ENCODE results near the gene ZNF524. TPM values are rescaled to one million over a fixed set of nuclear protein-coding genes. Genes with fewer than 3 reads are reported as not detected.

The ZNF524 gene
- total RNA-seq, 2 donors from 2014 or later: 17.7 to 25.8 TPM

- peaks cover 48% of the 10 kb centered on the region for H3K36me3 ChIP-seq
- peak overlapping the region; percentile 68 to 92 for H3K27ac ChIP-seq
- no peaks in the 10 kb centered on the region for H3K9me3 ChIP-seq
- TF ChIP-seq CTCF (IDR thresholded peaks at IDR 0.05): no peak
- no peak overlapping the region for H3K4me3 ChIP-seq
- H3K27me3 ChIP-seq: no peaks in the 10 kb centered on the region
- no peak for DNase-seq (ENCODE audit: low spot score)
- peaks cover 0 to 40% of the 10 kb centered on the region in 2 donors for H3K4me1 ChIP-seq
Observed at GRCh38 chr19:55613396-55613795, 13.3 kb downstream of the ZNF524 start.

GRCh38 chr19:55613930-55614710, 14.0 kb downstream of the ZNF524 start:
- Histone ChIP-seq H3K36me3 (peaks cover 47% of the 10 kb centered on the region), H3K4me1 (peaks cover 0 to 36% of the 10 kb centered on the region in 2 donors), H3K4me3 (no peak overlapping the region), H3K27me3 (no peaks in the 10 kb centered on the region), H3K27ac (no peak overlapping the region), H3K9me3 (no peaks in the 10 kb centered on the region)
- no peak for TF ChIP-seq CTCF (IDR thresholded peaks at IDR 0.05)
- no peak for DNase-seq (ENCODE audit: low spot score)

DNA sequence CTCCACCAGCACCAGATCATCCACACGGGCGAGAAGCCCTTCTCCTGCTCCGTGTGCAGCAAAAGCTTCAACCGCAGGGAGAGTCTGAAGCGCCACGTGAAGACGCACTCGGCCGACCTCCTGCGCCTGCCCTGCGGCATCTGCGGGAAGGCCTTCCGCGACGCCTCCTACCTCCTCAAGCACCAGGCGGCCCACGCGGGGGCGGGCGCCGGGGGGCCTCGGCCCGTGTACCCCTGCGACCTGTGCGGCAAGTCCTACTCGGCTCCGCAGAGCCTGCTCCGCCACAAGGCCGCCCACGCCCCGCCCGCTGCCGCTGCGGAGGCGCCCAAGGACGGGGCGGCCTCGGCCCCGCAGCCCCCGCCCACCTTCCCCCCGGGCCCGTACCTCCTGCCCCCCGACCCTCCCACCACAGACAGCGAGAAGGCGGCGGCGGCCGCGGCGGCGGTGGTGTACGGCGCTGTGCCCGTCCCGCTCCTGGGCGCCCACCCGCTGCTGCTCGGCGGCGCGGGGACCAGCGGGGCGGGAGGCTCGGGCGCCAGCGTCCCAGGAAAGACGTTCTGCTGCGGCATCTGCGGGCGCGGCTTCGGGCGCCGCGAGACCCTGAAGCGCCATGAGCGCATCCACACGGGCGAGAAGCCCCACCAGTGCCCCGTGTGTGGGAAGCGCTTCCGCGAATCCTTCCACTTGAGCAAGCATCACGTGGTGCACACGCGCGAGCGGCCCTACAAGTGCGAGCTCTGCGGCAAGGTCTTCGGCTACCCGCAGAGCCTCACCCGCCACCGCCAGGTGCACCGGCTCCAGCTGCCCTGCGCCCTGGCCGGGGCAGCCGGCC, 14.8 kb downstream of the ZNF524 start:
- H3K4me1 ChIP-seq: peaks cover 0 to 30% of the 10 kb centered on the region in 2 donors
- H3K36me3 ChIP-seq: peaks cover 39% of the 10 kb centered on the region
- H3K27me3 ChIP-seq: no peaks in the 10 kb centered on the region
- TF ChIP-seq CTCF (IDR thresholded peaks at IDR 0.05): no peak
- no peaks in the 10 kb centered on the region for H3K9me3 ChIP-seq
- no peak overlapping the region for H3K4me3 ChIP-seq
- DNase-seq (ENCODE audit: low spot score): no peak
- no peak overlapping the region for H3K27ac ChIP-seq

DNA sequence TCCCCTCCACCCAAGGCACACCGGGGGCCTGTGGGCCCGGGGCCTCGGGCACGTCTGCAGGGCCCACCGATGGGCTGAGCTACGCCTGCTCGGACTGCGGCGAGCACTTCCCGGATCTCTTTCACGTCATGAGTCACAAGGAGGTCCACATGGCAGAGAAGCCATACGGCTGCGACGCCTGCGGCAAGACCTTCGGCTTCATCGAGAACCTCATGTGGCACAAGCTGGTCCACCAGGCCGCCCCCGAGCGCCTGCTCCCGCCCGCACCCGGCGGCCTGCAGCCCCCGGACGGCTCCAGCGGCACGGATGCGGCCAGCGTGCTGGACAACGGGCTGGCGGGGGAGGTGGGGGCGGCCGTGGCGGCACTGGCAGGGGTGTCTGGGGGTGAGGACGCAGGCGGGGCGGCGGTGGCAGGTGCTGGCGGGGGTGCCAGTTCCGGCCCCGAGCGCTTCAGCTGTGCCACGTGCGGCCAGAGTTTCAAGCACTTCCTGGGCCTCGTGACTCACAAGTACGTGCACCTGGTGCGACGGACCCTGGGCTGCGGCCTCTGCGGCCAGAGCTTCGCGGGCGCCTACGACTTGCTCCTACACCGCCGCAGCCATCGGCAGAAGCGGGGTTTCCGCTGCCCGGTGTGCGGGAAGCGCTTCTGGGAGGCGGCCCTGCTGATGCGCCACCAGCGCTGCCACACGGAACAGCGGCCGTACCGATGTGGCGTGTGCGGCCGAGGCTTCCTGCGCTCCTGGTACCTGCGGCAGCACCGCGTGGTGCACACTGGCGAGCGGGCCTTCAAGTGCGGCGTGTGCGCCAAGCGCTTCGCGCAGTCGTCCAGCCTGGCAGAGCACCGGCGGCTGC, 15.7 kb downstream of the ZNF524 start:
- H3K4me3 ChIP-seq: no peak overlapping the region
- no peak overlapping the region for H3K27ac ChIP-seq
- no peak for TF ChIP-seq CTCF (IDR thresholded peaks at IDR 0.05)
- H3K27me3 ChIP-seq: no peaks in the 10 kb centered on the region
- no peaks in the 10 kb centered on the region for H3K9me3 ChIP-seq
- H3K4me1 ChIP-seq: peaks cover 0 to 25% of the 10 kb centered on the region in 2 donors
- no peak for DNase-seq (ENCODE audit: low spot score)
- peaks cover 31% of the 10 kb centered on the region for H3K36me3 ChIP-seq

DNA sequence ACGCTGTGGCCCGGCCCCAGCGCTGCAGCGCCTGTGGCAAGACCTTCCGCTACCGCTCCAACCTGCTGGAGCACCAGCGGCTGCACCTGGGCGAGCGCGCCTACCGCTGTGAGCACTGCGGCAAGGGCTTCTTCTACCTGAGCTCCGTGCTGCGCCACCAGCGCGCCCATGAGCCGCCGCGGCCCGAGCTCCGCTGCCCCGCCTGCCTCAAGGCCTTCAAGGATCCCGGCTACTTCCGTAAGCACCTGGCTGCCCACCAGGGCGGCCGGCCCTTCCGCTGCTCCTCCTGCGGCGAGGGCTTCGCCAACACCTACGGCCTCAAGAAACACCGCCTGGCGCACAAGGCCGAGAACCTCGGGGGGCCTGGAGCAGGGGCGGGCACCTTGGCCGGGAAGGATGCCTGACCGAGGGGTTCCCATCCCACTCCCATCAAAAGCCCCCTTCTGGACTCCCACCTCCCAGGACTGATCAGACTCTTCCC, 16.3 kb downstream of the ZNF524 start:
- Histone ChIP-seq H3K4me1 (peaks cover 0 to 19% of the 10 kb centered on the region in 2 donors), H3K36me3 (peaks cover 31% of the 10 kb centered on the region), H3K4me3 (no peak overlapping the region), H3K27me3 (no peaks in the 10 kb centered on the region), H3K9me3 (no peaks in the 10 kb centered on the region), H3K27ac (no peak overlapping the region)
- DNase-seq (ENCODE audit: low spot score): no peak
- TF ChIP-seq CTCF (IDR thresholded peaks at IDR 0.05): no peak
